Mesendoderm (in vitro differentiated cells): Measurements from ENCODE around the gene PRDM7.
"Not testable (repeated sequence)": the region's sequence is repeated elsewhere in the genome, so short reads cannot be mapped to it uniquely, and the experiment has no call there.

Experiments
- DNase-seq: peaks from one replicate; pipeline ENCODE4 v3.0.0; 2013
- H2AK5ac ChIP-seq: 2 replicates; pipeline ENCODE4 v1.6.1; 2013; ENCODE audit warnings: low read length, inconsistent platforms
- H2BK120ac ChIP-seq: 2 replicates; pipeline ENCODE4 v1.6.1; 2013; ENCODE audit warnings: low read depth, mild to moderate bottlenecking, low read length, moderate library complexity, mixed read lengths
- H2BK15ac ChIP-seq: replicated peaks from 2 replicates; pipeline ENCODE4 v1.6.1; 2013; ENCODE audit warnings: low read depth, mild to moderate bottlenecking, moderate library complexity
- H2BK5ac ChIP-seq: 2 replicates; pipeline ENCODE4 v1.6.1; 2013; ENCODE audit warnings: low read length, inconsistent platforms
- H3K18ac ChIP-seq: 2 replicates; pipeline ENCODE4 v1.6.1; 2013; ENCODE audit warnings: mild to moderate bottlenecking, low read length, mixed read lengths
- H3K23ac ChIP-seq: one replicate; pipeline ENCODE4 v1.6.1; 2013; ENCODE audit warnings: low read length
- H3K27ac ChIP-seq: 2 replicates; pipeline ENCODE4 v1.5.1; 2013; ENCODE audit warnings: low read depth, mild to moderate bottlenecking, inconsistent platforms, low read length, moderate library complexity
- H3K27me3 ChIP-seq: 2 replicates; pipeline ENCODE4 v1.6.1; 2013; ENCODE audit warnings: low read length, control low read depth, mild to moderate bottlenecking, inconsistent platforms; ENCODE audit not compliant: insufficient read depth, poor library complexity
- H3K36me3 ChIP-seq: 2 replicates; pipeline ENCODE4 v1.6.1; 2013; ENCODE audit warnings: low read length, inconsistent platforms; ENCODE audit not compliant: control insufficient read depth, insufficient read depth
- H3K4ac ChIP-seq: one replicate; pipeline ENCODE4 v1.6.1; 2013; ENCODE audit warnings: low read depth, mild to moderate bottlenecking, low read length, moderate library complexity
- H3K4me1 ChIP-seq: 2 replicates; pipeline ENCODE4 v1.6.1; 2013; ENCODE audit warnings: low read depth, low read length, inconsistent platforms; ENCODE audit not compliant: control insufficient read depth
- H3K4me2 ChIP-seq: 2 replicates; pipeline ENCODE4 v1.6.1; 2013; ENCODE audit warnings: low read length
- H3K4me3 ChIP-seq: 2 replicates; pipeline ENCODE4 v1.5.1; 2013; ENCODE audit warnings: mild to moderate bottlenecking, low read length
- H3K56ac ChIP-seq: one replicate; pipeline ENCODE4 v1.6.1; 2013; ENCODE audit warnings: low read length
- H3K79me1 ChIP-seq: 2 replicates; pipeline ENCODE4 v1.6.1; 2013; ENCODE audit warnings: low read length, inconsistent platforms
- H3K79me2 ChIP-seq: 2 replicates; pipeline ENCODE4 v1.6.1; 2013; ENCODE audit warnings: mild to moderate bottlenecking, low read length; ENCODE audit not compliant: control insufficient read depth, insufficient read depth
- H3K9ac ChIP-seq: 2 replicates; pipeline ENCODE4 v1.6.1; 2013; ENCODE audit warnings: low read length, inconsistent platforms
- H4K5ac ChIP-seq: one replicate; pipeline ENCODE4 v1.6.1; 2013; ENCODE audit warnings: low read length
- H4K8ac ChIP-seq: one replicate; pipeline ENCODE4 v1.6.1; 2013; ENCODE audit warnings: low read depth, mild to moderate bottlenecking, control low read depth, low read length, moderate library complexity
- WGBS: extraction: QIAGEN DNeasy Blood & Tissue Kit; methylation state at CpG from one replicate; pipeline ENCODE4 v1.1.7; 2013; ENCODE audit warnings: low lambda C conversion rate, missing lambda C conversion rate; ENCODE audit not compliant: insufficient coverage; ENCODE audit errors: extremely low coverage; 5-methylcytosine and 5-hydroxymethylcytosine counted together

The PRDM7 gene

GRCh38 chr16:90010676-90011507 lies 66.2 kb downstream of the PRDM7 start:
- no peak overlapping the region for H3K27ac ChIP-seq
- no peaks in the 10 kb centered on the region for H3K79me2 ChIP-seq
- H2BK120ac ChIP-seq = no peak overlapping the region
- H3K56ac ChIP-seq = no peak overlapping the region
- no peak overlapping the region for H3K4me3 ChIP-seq
- H3K18ac ChIP-seq = no peak overlapping the region
- H3K4me2 ChIP-seq = no peak overlapping the region
- H3K9ac ChIP-seq = no peak overlapping the region
- no peak overlapping the region for H3K23ac ChIP-seq
- no peak overlapping the region for H4K5ac ChIP-seq
- H3K4me1 ChIP-seq = no peaks in the 10 kb centered on the region
- H2BK15ac ChIP-seq = no peak overlapping the region
- no peak overlapping the region for H2BK5ac ChIP-seq
- no peak for DNase-seq
- no peaks in the 10 kb centered on the region for H3K79me1 ChIP-seq
- WGBS = no CpG with 5 or more reads among the region's 22 CpGs
- no peak overlapping the region for H3K4ac ChIP-seq
- no peak overlapping the region for H4K8ac ChIP-seq
- no peaks in the 10 kb centered on the region for H3K27me3 ChIP-seq
- H3K36me3 ChIP-seq = no peaks in the 10 kb centered on the region
- no peak overlapping the region for H2AK5ac ChIP-seq

- Histone ChIP-seq H3K79me2 (no peaks in the 10 kb centered on the region), H2BK120ac (no peak overlapping the region), H3K27ac (no peak overlapping the region), H3K4me1 (no peaks in the 10 kb centered on the region), H3K23ac (no peak overlapping the region), H3K4me2 (no peak overlapping the region), H3K56ac (no peak overlapping the region), H2BK5ac (no peak overlapping the region), H2BK15ac (no peak overlapping the region), H4K8ac (no peak overlapping the region), H3K79me1 (no peaks in the 10 kb centered on the region), H3K9ac (no peak overlapping the region), H4K5ac (no peak overlapping the region), H3K27me3 (no peaks in the 10 kb centered on the region), H2AK5ac (no peak overlapping the region), H3K4me3 (no peak overlapping the region), H3K4ac (no peak overlapping the region), H3K18ac (no peak overlapping the region), H3K36me3 (no peaks in the 10 kb centered on the region)
- no CpG with 5 or more reads among the region's 22 CpGs for WGBS
- no peak for DNase-seq
These were observed 67.8 kb downstream of the PRDM7 start for GRCh38 chr16:90009172-90009899.

- H3K9ac ChIP-seq = no peak overlapping the region
- no CpG with 5 or more reads among the region's 13 CpGs for WGBS
- no peak for DNase-seq
These were observed 68.4 kb downstream of the PRDM7 start for GRCh38 chr16:90008708-90009145.

GRCh38 chr16:90007635-90008234 lies 69.4 kb downstream of the PRDM7 start:
- no CpG with 5 or more reads among the region's 13 CpGs for WGBS
- H3K36me3 ChIP-seq, H4K8ac ChIP-seq, H3K4me3 ChIP-seq, H2BK120ac ChIP-seq, H3K4me1 ChIP-seq, H3K4ac ChIP-seq, H3K27me3 ChIP-seq, DNase-seq, H3K79me2 ChIP-seq, H3K56ac ChIP-seq, H2BK15ac ChIP-seq, H3K23ac ChIP-seq, H2BK5ac ChIP-seq, H3K18ac ChIP-seq, H3K9ac ChIP-seq, H4K5ac ChIP-seq, H3K4me2 ChIP-seq, H2AK5ac ChIP-seq, H3K27ac ChIP-seq, H3K79me1 ChIP-seq: not testable (repeated sequence)

More at GRCh38 chr16:90008708-90009145, 68.4 kb downstream of the PRDM7 start:
- Histone ChIP-seq H3K4me3 (no peak overlapping the region), H3K36me3 (no peaks in the 10 kb centered on the region), H4K5ac (no peak overlapping the region), H4K8ac (no peak overlapping the region), H2BK120ac (no peak overlapping the region), H3K79me1 (no peaks in the 10 kb centered on the region), H3K4me1 (no peaks in the 10 kb centered on the region), H2BK15ac (no peak overlapping the region), H3K27ac (no peak overlapping the region), H2BK5ac (no peak overlapping the region), H3K23ac (no peak overlapping the region), H3K27me3 (no peaks in the 10 kb centered on the region), H3K4ac (no peak overlapping the region), H3K18ac (no peak overlapping the region), H3K79me2 (no peaks in the 10 kb centered on the region), H3K4me2 (no peak overlapping the region), H2AK5ac (no peak overlapping the region), H3K56ac (no peak overlapping the region)

- Histone ChIP-seq H2AK5ac (no peak overlapping the region), H3K56ac (no peak overlapping the region), H3K4ac (no peak overlapping the region), H3K36me3 (no peaks in the 10 kb centered on the region), H3K4me1 (no peaks in the 10 kb centered on the region), H3K4me3 (no peak overlapping the region), H3K4me2 (no peak overlapping the region), H4K8ac (no peak overlapping the region), H3K27me3 (no peaks in the 10 kb centered on the region), H3K79me1 (no peaks in the 10 kb centered on the region), H4K5ac (no peak overlapping the region), H3K27ac (no peak overlapping the region), H3K18ac (no peak overlapping the region), H2BK5ac (no peak overlapping the region), H3K79me2 (no peaks in the 10 kb centered on the region), H2BK15ac (no peak overlapping the region), H3K23ac (no peak overlapping the region), H3K9ac (no peak overlapping the region), H2BK120ac (no peak overlapping the region)
- no CpG with 5 or more reads among the region's 7 CpGs for WGBS
- no peak for DNase-seq
These were observed 70.1 kb downstream of the PRDM7 start for GRCh38 chr16:90007015-90007414.
